NOMO-1 treated with DMSO at 0.1 percent for 48 hours (cell line): ENCODE data around the gene YIF1B.
"Not testable (repeated sequence)": the region's sequence is repeated elsewhere in the genome, so short reads cannot be mapped to it uniquely, and the experiment has no call there.

Experiments used
- DNase-seq: peaks from one replicate; lab custom pipeline; 2025; ENCODE audit not compliant: unreplicated experiment; lab: John Stamatoyannopoulos, UW

The YIF1B gene

GRCh38 chr19:38277969-38278680 is 37.6 kb downstream of the YIF1B start:
- DNase-seq, result no peak

- no peak for DNase-seq
These were observed 38.2 kb downstream of the YIF1B start for GRCh38 chr19:38277549-38277948.

- DNase-seq, result no peak
These were observed 38.7 kb downstream of the YIF1B start for GRCh38 chr19:38276942-38277517.

- DNase-seq, result no peak
These were observed 41.0 kb downstream of the YIF1B start for GRCh38 chr19:38274739-38275138.

- no peak for DNase-seq
These were observed 42.2 kb downstream of the YIF1B start for GRCh38 chr19:38273499-38273898.

GRCh38 chr19:38270587-38271167 is 45.1 kb downstream of the YIF1B start:
- no peak for DNase-seq

- DNase-seq, result no peak
These were observed 47.2 kb downstream of the YIF1B start for GRCh38 chr19:38268539-38268938.

GRCh38 chr19:38267761-38268483 is 47.8 kb downstream of the YIF1B start:
- DNase-seq, result no peak

- no peak for DNase-seq
These were observed 48.7 kb downstream of the YIF1B start for GRCh38 chr19:38266981-38267597.

- DNase-seq, result no peak
These were observed 49.8 kb downstream of the YIF1B start for GRCh38 chr19:38265921-38266429.

- peak; percentile 81 for DNase-seq
These were observed 50.4 kb downstream of the YIF1B start for GRCh38 chr19:38265213-38265861.

- peak; percentile 49 for DNase-seq
These were observed 51.1 kb downstream of the YIF1B start, which contains the start of gene SPINT2 for GRCh38 chr19:38264486-38265212. Gene SPINT2, plus strand, starts transcription at chr19:38264573. Its CDS starts 320 bp downstream, at chr19:38264893.

GRCh38 chr19:38263689-38264485 is 51.9 kb downstream of the YIF1B start:
- DNase-seq, result peak; percentile 74

GRCh38 chr19:38262585-38263268 is 53.0 kb downstream of the YIF1B start:
- no peak for DNase-seq

GRCh38 chr19:38261942-38262341 is 53.8 kb downstream of the YIF1B start:
- not testable (repeated sequence) for DNase-seq

GRCh38 chr19:38255383-38256014 is 60.2 kb downstream of the YIF1B start:
- no peak for DNase-seq

- DNase-seq, result no peak
These were observed 62.0 kb downstream of the YIF1B start for GRCh38 chr19:38253788-38254187.
